Natural killer cell (primary cell): ENCODE data around the gene PDE6A. TPM values are rescaled to one million over a fixed set of nuclear protein-coding genes. Genes with fewer than 3 reads are reported as not detected.

Experiments used
- ATAC-seq, 3 donors: fragments of 150-1000 bp in 2 of 3; fragments of 200-7000 bp in 1 of 3; cut with Tn5 transposase; 1 replicate in 1 of 3; 2 replicates in 2 of 3; pipeline ENCODE4 v1.10.0; 2021; ENCODE audit warnings: mild to moderate bottlenecking in 2 of 3, moderate library complexity in 2 of 3
- DNase-seq, 2 donors: peaks; one replicate each; pipeline versions ENCODE4 v3.0.0 to v3.0.0-alpha.2; 2013 to 2021; ENCODE audit warnings: mixed read lengths in 1 of 2
- H3K27ac ChIP-seq: one replicate; pipeline ENCODE4 v1.5.1; 2013; ENCODE audit warnings: mild to moderate bottlenecking, low read length
- H3K27me3 ChIP-seq: one replicate; pipeline ENCODE4 v1.6.1; 2013; ENCODE audit warnings: low read length; ENCODE audit not compliant: control insufficient read depth, insufficient read depth
- H3K36me3 ChIP-seq: one replicate; pipeline ENCODE4 v1.6.1; 2013; ENCODE audit warnings: low read length; ENCODE audit not compliant: control insufficient read depth, insufficient read depth
- H3K4me1 ChIP-seq: one replicate; pipeline ENCODE4 v1.6.1; 2013; ENCODE audit warnings: low read length; ENCODE audit not compliant: control insufficient read depth, insufficient read depth
- H3K4me3 ChIP-seq: one replicate; pipeline ENCODE4 v1.5.1; 2013; ENCODE audit warnings: low read length
- H3K9me3 ChIP-seq: one replicate; pipeline ENCODE4 v1.6.1; 2013; ENCODE audit warnings: low read length; ENCODE audit not compliant: control insufficient read depth, insufficient read depth
- H3K27ac Mint-ChIP-seq, 2 donors: one replicate each; pipeline ENCODE4 v1.8.0; 2022; ENCODE audit warnings: mild to moderate bottlenecking in 2 of 2, mixed read lengths in 2 of 2, moderate library complexity in 1 of 2
- H3K27me3 Mint-ChIP-seq, 2 donors: one replicate each; pipeline ENCODE4 v1.8.0; 2022; ENCODE audit warnings: low read depth in 2 of 2, mixed read lengths in 2 of 2
- H3K36me3 Mint-ChIP-seq: one replicate; pipeline ENCODE4 v1.8.0; 2022; ENCODE audit warnings: mixed read lengths
- H3K4me1 Mint-ChIP-seq, 2 donors: one replicate each; pipeline ENCODE4 v1.8.0; 2022; ENCODE audit warnings: mixed read lengths in 2 of 2
- H3K4me3 Mint-ChIP-seq: one replicate; pipeline ENCODE4 v1.8.0; 2022; ENCODE audit warnings: mild to moderate bottlenecking, moderate library complexity, mixed read lengths
- H3K9me3 Mint-ChIP-seq, 2 donors: one replicate each; pipeline ENCODE4 v1.8.0; 2022; ENCODE audit warnings: mixed read lengths in 2 of 2
- WGBS: methylation state at CpG from one replicate; pipeline ENCODE4 v1.1.7; 2013; ENCODE audit warnings: missing lambda C conversion rate; ENCODE audit not compliant: insufficient coverage; 5-methylcytosine and 5-hydroxymethylcytosine counted together
- intact Hi-C: fragments of 100-400 bp; cut with micrococcal nuclease; formaldehyde crosslinking; loops from one replicate; pipeline ENCODE4 v1.14.2; 2022
- total RNA-seq, 4 donors: library from RNA; stranded (reverse); fragments of 120-200 nt in 1 of 4; gene quantifications; one replicate each; pipeline versions ENCODE4 v1.2.3 to v1.2.4, GENCODE V29; 2013 to 2022
- TF ChIP-seq, protein P1 (sequence below): fragments of 200-600 bp; IDR thresholded peaks from one replicate; pipeline ENCODE4 v1.8.0; 2022; ENCODE audit warnings: antibody characterized with exemption

The PDE6A gene
- total RNA-seq, 3 donors from 2014 or later (not counting 1 experiment from before 2014, with no cell fraction given), result not detected

DNA sequence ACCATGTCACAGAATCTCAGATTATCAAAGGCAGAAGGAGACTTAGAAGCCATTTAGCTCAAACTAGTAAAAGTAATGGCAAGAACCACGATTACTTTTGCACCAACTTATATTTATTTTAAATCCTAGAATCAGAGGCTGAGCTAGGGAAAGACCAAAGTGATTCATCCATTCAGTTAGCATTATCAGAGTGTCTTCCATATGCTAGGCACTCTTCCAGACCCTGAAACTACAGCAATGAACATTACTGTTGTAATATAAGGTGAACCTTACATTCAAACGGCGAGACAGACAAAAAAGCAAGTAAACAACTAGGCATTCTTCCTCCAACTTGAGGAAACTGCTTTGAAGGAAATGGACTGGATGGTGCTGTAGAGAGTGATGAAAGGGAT, 7.9 kb downstream of the PDE6A start:
- no peak overlapping the region for H3K4me3 Mint-ChIP-seq
- DNase-seq, result no peak
- Histone ChIP-seq H3K27ac (no peak overlapping the region), H3K9me3 (no peaks in the 10 kb centered on the region), H3K4me1 (no peaks in the 10 kb centered on the region), H3K4me3 (no peak overlapping the region), H3K36me3 (no peaks in the 10 kb centered on the region), H3K27me3 (no peaks in the 10 kb centered on the region)
- no peak overlapping the region for H3K27ac Mint-ChIP-seq
- TF ChIP-seq, protein P1, sequence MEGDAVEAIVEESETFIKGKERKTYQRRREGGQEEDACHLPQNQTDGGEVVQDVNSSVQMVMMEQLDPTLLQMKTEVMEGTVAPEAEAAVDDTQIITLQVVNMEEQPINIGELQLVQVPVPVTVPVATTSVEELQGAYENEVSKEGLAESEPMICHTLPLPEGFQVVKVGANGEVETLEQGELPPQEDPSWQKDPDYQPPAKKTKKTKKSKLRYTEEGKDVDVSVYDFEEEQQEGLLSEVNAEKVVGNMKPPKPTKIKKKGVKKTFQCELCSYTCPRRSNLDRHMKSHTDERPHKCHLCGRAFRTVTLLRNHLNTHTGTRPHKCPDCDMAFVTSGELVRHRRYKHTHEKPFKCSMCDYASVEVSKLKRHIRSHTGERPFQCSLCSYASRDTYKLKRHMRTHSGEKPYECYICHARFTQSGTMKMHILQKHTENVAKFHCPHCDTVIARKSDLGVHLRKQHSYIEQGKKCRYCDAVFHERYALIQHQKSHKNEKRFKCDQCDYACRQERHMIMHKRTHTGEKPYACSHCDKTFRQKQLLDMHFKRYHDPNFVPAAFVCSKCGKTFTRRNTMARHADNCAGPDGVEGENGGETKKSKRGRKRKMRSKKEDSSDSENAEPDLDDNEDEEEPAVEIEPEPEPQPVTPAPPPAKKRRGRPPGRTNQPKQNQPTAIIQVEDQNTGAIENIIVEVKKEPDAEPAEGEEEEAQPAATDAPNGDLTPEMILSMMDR, result no peak
- ATAC-seq, result no peak
- no peaks in the 10 kb centered on the region for H3K4me1 Mint-ChIP-seq
- peaks cover 15 to 30% of the 10 kb centered on the region in 2 donors for H3K27me3 Mint-ChIP-seq
- intact Hi-C loops, result no loop called here
- H3K36me3 Mint-ChIP-seq, result no peaks in the 10 kb centered on the region
- H3K9me3 Mint-ChIP-seq, result no peaks in the 10 kb centered on the region
- WGBS, result 83% methylated on average over 3 of the region's 3 CpGs

GRCh38 chr5:149936044-149936699, 8.4 kb downstream of the PDE6A start:
- 100% methylated on average over 1 of the region's 1 CpG for WGBS
- no peaks in the 10 kb centered on the region for H3K27me3 ChIP-seq
- peaks cover 17 to 29% of the 10 kb centered on the region in 2 donors for H3K27me3 Mint-ChIP-seq

DNA sequence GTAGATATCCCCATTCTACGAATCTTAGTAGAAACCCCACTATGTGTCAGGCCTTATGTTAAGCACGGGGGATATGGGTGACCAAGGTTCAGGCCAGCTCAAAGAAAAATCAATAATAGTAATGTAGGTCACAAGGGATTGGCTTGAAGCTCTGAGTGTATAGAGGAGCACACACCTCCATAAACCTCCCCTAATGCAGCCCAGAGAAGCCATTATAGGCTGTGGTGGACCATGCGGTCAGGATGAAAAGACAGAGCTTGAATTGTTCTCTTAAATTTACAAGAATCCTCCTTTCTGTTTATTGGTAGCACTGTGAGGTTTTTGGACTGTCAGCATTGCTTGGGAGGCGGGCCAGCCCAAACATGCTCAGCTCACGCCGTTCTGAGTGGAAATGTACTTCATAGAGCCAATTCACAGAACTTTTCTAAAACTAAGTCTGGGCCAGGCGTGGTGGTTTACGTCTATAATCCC, 9.1 kb downstream of the PDE6A start:
- Histone ChIP-seq H3K4me1 (no peaks in the 10 kb centered on the region), H3K9me3 (no peaks in the 10 kb centered on the region), H3K36me3 (no peaks in the 10 kb centered on the region), H3K27me3 (no peaks in the 10 kb centered on the region), H3K4me3 (no peak overlapping the region), H3K27ac (no peak overlapping the region)
- Mint-ChIP-seq H3K27me3 (peaks cover 22 to 31% of the 10 kb centered on the region in 2 donors), H3K36me3 (no peaks in the 10 kb centered on the region), H3K27ac (no peak overlapping the region), H3K9me3 (no peaks in the 10 kb centered on the region), H3K4me3 (no peak overlapping the region), H3K4me1 (no peaks in the 10 kb centered on the region)
- ATAC-seq, result no peak
- WGBS, result 94% methylated on average over 6 of the region's 8 CpGs
- TF ChIP-seq, protein P1, result no peak
- DNase-seq, result no peak
- intact Hi-C loops, result no loop called here

More at GRCh38 chr5:149936044-149936699, 8.4 kb downstream of the PDE6A start:
- no peak overlapping the region for H3K27ac Mint-ChIP-seq
- no peak overlapping the region for H3K4me3 Mint-ChIP-seq
- Histone ChIP-seq H3K4me1 (no peaks in the 10 kb centered on the region), H3K4me3 (no peak overlapping the region), H3K9me3 (no peaks in the 10 kb centered on the region), H3K36me3 (no peaks in the 10 kb centered on the region), H3K27ac (no peak overlapping the region)
- H3K4me1 Mint-ChIP-seq, result no peaks in the 10 kb centered on the region
- no peak for ATAC-seq
- TF ChIP-seq, protein P1, result no peak
- no peaks in the 10 kb centered on the region for H3K36me3 Mint-ChIP-seq
- DNase-seq, result no peak
- intact Hi-C loops, result no loop called here
- H3K9me3 Mint-ChIP-seq, result no peaks in the 10 kb centered on the region
